DMS153 treated with DMSO at 0.1 percent for 48 hours (cell line): ENCODE data around the gene NDUFB5.
A peak's percentile ranks its signal among the peaks of the same experiment; 100 is the strongest.
"Not testable (repeated sequence)": the region's sequence is repeated elsewhere in the genome, so short reads cannot be mapped to it uniquely, and the experiment has no call there.

Experiments used
- DNase-seq: peaks from one replicate; lab custom pipeline; 2025; ENCODE audit not compliant: unreplicated experiment; lab: John Stamatoyannopoulos, UW

Gene NDUFB5

DNA sequence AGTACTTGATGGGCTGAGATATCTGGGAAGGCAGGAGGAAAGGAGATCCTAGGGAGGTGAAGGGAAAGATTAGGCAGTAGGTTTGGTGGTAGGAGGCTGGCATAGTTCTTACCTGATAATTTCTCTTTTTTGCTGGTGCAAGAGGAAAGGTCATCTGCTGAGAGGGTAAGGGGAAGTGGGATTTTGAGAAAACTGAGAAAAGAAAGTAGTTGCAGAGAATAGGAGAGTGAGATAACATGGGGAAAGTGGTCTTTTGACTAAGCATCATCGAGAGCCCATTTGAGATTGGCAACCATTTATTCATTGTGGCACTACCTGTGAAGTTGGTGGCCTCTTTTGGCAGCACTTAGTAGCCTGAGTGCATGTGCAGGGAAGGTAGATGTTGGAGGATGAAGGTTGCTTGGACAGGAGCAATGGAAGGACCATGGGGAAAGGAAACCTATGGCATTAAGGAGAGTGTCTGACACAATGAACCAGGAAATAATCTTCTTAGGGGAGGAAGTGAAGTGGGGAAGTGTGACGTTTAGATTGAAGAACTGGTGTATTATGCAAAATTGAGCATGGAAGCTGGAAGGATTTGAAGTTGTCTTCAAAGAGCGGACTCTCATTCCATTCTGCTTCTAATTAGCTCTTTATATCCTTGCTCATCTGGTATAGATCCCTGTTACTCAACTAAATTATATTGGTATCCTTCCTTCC is 26.3 kb downstream of the NDUFB5 start:
- DNase-seq, result no peak

DNA sequence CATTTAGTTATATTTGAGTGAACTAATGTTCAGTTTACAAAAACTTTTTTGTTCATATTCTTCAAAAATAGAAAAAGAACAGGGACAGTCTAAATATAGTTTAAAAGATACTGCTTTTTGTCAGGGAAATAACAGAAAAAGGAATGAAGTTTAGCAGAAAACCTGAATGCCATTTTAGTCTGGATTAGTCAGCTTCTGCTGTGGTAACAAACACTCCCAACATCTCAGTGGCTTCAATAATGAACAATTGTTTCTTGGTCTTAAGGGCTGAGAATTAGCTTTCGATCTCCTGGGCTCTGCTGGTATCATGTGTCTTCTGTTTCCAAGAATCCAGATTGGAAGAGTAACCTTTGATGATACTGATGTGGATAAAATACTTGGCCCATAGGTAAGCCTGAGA is 35.9 kb downstream of the NDUFB5 start:
- no peak for DNase-seq

DNA sequence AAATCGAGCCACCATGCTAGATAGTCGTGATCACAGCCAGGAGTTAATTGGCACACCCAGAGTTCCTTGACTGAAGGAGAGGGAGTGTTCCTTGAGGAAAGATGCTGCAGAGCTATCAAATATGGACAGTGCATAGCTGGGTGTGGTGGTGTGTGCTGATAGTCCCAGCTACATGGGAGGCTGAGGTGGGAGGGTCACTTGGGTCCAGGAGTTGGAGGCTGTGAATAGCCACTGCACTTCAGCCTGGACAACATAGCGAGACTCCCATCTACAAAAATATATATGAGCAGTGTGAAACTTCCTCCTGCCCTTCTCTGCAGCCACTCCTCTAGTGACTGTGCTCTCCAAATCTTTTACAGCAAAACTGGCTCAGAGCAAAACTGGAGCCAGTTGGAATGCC is 38.3 kb downstream of the NDUFB5 start:
- DNase-seq, result no peak

DNA sequence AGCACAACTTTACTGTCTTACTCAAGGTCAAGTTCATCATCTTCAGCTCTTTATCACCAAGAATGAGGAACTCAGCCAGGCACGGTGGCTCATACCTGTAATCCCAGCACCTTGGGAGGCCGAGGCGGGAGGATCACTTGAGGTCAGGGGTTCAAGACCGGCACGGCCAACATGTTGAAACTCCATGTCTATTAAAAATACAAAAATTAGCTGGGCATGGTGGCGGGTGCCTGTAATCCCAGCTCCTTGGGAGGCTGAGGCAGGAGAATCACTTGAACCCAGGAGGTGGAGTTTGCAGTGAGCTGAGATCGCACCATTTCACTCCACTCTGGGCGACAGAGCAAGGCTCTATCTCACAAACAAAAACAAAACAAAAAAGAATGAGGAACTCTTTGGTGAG is 39.2 kb downstream of the NDUFB5 start:
- not testable (repeated sequence) for DNase-seq

DNA sequence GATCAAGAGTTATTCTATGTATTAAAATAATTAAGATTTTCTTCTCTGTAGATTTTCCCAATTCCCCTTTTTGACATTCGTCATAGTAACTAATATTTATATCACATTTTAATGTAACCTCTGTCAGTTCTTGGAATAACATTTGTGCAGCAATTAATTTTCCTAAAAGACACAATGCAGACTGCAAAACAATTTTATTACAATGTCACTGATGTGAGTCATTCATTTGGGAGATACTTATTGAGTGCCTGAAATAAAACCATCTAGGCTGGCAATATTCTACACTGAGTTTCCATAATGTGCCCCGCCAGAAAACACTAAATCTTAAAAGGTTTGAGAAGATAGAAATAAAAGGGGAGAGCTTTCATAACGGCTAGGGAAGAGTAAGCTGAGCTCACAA is 41.6 kb downstream of the NDUFB5 start:
- no peak for DNase-seq

DNA sequence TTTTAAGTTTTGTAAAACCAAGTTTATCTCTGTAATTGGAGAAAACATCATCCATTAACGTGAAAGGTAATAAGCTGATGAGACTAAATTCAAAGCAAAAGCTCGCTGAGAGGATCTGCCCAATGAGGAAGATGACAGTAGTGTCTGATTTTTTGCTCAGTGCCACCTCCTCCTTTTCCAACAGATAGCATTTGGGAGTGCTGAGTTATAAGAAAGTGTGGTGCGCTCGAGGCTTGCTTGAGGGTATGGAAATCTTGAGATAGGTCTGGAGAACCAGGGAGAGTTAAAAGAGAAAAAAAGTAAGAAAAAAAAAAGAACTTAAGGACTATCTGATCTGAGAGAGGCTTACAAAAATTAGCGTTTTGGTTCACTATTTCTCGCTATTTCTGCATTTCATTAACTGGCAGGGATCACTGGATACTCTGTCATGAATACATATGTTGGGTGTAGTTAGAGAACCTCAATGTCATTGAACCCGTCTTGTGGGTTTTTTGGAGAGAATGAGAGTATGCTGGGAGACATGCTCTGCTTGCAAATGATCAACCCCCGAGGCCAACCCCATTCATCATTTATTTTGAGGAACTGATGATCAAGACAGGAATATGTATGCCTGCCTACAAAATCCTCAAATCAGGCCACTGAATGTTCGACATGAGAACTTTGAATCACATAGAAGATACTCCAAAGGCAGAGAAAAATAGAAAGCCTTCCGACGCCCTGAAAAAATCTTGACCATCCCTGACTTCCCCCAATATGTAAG is 47.3 kb downstream of the NDUFB5 start:
- no peak for DNase-seq

DNA sequence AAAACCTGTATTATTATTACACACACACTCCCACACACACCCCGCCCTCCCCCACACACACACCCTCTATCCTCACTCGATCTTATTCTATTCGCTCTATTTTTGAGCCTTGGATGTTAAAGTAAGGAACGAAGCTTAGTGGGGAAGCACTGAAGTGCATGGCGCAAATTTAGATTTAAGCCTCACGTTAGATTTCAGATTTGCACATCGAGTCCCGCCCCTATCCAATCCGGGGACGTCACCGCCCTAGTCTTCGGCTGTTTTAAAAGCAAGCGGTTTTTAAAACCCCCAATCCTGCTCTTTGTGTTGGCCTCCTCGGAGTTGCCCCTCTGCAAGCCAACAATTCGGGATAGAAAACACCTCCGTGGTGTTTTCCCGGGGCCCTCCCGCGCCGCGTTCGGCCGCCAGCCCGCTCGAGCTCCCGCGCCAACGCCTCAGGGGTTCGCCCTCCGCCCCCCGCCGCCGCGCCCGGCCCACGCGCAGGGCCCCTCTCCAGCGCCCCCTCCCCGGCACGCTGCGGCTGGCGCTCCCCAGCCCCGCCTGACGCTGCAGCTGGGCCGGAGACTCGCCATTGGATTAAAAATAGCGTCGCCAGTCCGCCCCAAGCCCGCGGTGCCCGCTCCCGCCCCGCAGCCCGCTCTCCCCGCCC is 48.0 kb downstream of the NDUFB5 start, which contains the start of gene USP13:
Gene USP13 (plus strand): TSS at position 594 of the 649 bp plus-strand sequence. CDS start 186 bp downstream, outside the sequence.
- DNase-seq, result peak; percentile 42

DNA sequence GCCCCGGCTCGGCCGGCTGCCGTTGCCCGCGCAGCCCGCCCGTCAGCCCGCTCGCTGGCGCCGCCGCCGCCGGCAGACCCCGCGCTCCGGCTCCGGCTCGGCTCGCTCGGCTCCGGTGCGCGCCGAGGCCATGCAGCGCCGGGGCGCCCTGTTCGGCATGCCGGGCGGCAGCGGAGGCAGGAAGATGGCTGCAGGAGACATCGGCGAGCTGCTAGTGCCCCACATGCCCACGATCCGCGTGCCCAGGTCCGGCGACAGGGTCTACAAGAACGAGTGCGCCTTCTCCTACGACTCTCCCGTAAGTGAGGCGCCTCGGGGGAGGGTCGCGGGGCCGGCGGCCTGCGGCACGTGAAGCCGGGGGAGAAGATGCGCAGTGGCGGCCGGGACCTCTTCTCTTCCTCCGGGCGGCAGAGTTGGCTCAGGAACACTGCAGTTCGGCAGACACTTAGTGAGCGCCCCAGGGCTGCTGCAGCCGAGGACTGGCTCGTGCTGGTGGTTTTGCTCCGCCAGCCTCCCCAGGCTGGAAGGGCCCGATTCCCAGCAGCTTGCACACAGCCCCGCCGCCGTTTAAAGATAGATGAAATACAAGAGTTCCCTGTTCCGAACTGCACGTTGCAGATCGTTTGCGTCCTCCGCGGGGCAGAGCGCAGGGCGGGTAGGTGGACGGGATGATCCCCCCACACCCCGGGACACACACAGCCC is 48.7 kb downstream of the NDUFB5 start:
- DNase-seq, result no peak

DNA sequence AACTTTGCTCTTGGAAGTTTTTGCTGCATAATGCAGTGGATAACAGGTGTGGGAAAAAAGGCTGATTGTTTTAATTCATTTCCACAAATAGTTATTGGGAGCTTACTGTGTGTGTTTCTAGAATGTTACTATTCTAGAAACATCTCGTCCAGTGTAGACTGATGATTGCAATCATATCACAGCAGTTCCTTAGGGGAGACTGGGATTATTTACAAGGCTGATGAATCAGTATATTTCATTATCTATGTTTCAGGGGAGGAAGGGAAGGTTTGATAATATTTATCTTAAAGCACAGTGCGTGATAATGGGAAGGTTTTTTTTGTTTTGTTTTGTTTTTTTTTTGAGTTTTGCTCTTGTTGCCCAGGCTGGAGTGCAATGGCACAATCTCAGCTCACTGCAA is 50.6 kb downstream of the NDUFB5 start:
- no peak for DNase-seq

DNA sequence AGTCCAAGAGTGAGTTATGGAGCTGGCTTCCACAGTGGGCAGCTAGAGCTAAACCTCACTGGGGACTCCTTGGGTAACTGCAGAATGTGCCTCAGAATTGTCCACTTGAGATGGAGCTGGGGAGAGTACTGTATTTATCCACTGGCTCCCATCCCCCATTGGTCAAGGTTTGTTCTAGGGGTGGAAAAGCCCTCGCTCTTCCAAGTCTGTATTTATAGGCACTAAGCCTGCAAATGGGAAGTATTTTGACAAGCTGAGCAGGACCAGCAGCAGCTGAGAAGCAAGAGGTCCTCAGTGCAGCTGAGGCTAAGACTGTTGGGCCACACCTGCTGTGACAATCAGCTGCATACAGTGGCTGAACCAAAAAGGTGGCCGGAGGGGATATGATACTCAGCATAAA is 54.0 kb downstream of the NDUFB5 start:
- DNase-seq, result no peak

DNA sequence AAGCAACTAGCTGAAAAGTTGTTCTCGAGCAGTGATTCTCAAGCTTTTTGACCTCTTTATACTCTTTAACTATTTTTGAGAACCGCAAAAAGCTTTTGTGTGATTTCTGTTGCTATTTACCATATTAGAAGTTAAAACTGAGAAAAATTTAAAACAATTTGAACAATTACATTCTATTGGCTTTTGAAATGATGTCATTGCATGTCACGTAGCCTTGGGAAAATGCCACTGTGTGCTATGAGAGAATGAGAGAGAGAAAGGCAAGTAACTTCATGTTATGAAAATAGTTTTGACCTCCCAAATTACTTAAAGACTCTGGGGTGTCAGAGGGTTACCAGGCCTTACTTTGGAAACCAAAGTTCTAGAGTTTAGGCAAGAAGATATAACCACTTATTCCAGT is 56.3 kb downstream of the NDUFB5 start:
- no peak for DNase-seq

DNA sequence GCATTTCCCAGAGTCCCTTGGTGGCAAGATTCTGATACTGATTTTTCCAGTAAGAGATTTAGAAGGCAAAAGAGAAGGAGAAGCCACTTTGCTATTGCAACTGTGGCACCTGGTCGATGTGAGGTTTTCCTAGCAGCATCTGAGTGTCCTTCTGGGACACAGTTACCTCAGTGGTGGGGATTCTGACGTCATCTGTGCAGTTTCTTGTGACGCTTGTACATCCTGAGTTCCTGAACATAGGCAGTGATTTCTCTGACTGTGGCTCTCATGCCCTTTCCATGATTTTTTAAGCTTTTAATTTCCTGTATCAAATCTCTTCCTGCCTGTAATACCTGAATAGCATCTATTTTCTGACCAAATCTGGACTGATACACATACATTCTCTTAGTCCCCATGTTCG is 57.2 kb downstream of the NDUFB5 start:
- DNase-seq, result no peak

DNA sequence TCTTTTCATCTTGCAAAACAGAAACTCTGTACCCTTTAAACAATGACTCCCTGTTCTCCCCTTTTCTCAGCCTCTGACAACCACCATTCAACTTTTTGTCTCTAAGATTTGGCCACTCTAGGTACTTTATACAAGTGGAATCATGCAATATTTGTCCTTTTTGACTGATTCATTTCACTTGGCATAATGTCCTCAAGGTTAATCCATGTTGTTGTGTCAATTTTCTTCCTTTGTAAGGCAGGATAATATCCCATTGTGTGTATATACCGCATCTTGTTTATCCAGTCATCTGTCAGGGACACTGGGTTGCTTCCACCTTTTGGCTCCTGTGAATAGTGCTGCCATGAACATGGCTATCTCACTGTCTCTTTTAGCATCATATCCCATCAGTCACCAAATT is 58.5 kb downstream of the NDUFB5 start:
- no peak for DNase-seq

DNA sequence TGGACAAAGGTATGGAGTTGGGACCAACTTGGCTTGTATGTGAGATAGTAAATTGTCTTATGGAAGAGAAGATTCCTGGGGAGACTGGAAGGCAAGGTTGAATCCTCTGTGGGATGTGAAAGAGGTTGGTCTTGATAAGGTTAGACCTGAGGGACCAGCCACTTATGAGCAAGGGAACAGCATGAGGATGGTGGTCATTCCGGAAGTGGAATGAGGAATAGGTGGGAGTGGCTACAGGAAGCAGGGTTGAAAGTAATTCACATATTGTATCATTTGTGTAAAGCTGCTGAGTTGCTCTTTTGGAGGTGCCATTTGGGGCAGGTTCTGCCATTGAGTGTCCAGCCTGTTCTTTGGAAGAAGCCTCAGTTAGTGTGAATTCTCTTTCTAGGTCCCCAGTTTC is 61.4 kb downstream of the NDUFB5 start:
- DNase-seq, result no peak

DNA sequence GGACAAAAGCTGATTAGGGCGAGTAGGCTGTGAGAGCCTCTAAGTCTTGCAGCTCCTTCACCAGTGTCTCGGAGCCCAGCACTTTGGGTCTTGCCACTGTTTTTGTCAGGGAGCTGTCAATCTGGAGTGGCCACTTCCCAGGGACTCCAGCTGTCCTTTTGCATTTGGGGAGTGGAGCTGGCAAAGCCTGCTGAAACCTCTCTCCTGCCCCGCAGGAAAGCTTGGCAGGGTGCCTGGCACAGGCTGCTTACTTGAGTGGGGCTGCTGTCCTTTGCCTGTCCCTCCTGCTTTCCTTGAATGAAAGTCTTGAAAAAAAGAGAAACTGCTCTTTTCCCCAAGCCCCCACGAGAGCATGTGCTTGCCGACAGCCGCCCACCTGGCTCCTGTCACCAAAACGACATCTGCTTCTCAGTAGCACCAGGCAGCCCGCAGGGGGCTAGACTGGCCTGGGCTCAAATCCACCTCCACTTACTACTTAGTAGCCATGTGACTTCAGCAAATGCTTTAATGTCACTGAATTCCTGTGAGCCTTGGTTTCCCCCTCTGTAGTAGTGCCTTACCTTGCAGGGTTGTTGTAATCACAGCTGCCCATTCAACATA is 61.9 kb downstream of the NDUFB5 start:
- DNase-seq, result no peak

DNA sequence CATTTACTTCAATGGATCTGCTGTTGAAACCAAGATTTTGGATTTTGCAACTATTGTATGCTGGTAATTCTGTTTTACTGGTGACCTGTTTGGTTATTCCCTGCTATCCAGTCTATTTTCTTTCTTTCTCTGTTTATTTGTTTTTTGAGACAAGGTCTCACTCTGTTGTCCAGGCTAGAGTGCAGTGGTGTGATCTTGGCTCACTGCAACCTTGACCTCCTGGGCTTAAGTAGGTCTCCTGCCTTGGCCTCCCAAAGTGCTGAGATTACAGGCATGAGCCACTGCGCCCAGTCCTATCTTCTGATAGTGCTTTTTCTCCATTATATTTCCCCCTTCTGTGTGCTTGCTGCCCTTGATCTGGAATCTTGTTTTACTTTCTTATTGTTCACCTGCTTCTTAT is 63.8 kb downstream of the NDUFB5 start:
- no peak for DNase-seq

DNA sequence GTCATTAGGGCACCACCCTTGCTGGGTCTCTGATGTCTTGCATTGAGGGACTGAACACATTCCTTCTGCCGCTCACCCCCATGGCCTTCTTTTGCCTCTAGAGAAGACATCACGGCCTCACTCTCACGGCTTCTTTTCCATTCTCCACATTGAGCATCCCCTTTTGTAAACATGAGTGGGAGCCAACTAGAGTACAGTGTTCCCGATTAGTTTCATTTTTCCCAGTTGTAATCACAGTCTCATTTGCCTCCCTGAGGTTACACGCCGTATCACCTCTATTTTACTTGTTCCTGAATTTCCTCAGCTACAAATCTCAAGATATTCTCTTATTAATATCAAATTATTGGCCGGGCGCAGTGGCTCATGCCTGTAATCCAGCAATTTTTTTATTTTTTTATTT is 65.7 kb downstream of the NDUFB5 start:
- DNase-seq, result no peak

DNA sequence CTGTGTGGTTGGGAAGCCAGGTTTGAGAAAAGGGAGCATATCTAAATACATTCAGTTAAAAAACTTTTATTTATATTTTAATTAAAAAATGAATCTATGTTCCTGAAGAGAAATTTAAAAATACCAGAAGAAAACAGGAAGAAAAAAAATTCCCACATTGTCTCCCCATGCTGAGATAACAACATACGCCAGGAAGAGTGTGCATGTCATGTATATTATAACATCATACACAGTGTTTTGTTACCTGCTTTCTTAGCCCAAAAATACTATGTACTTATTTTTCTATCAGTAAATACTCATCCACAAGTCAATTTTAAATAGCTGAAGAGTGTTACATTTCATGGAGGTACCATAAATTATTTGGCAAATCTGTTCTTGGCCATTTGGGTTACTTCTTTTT is 66.7 kb downstream of the NDUFB5 start:
- DNase-seq, result no peak

DNA sequence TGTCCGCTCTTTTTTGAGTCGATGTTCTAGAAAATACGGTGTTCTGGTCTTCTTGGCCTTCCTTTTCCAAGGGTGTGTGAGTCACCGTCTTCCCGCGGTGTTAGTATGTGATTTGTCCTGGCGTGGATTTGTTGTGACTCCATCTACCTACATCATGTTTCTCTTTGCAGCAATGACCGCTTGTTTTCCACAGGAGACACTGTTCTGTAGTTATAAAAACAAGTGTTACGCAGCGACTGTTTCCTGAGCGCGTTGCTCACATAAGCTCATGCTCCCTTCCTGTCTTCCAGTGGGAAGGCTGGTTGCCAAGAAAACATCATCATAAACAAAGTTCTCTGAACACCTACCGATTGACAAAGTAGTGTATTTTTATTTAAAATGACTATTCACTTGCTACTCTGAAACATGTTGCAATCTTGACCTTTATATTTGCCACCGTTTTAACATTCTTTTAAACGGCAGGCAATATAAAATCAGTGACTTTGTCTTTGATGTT is 67.2 kb downstream of the NDUFB5 start:
- DNase-seq, result no peak

DNA sequence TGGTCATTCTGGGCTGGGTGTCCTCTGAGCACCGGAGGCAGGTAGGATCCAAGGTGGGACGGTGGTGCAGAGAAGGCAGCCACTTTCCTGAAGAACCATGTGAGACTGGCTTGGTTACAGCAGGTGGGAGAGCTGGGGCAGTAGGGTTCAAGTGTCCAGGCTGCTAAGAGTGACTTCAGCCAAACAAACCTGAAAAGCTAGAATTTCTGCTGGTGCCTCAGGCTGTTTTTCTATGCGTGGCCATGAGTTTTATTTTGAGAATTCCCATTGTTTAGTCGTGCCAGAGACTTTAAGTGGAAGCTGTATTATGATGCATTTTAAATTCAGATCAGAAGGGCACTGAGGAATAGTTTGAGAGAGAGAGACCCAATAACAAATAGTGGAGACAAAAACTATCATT is 68.3 kb downstream of the NDUFB5 start:
- no peak for DNase-seq

DNA sequence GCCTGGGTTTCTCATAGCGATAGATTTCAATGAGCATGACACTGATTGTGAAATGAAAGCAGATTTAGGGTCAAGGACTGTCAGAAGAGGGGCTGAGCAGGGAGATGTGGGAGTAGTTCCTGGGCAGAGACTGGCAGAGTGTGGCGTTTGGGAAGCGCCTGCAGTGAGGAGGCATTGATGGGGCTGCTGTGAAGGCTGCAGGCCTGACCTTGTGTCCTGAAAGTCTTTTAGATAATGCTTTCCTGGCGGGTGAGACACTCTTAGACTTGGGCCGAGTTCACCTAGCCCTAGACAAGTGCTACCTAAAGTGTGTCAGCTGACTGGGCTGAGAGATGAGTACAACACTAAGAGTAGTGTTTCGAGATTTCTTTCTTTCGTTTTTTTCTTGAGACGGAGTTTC is 68.9 kb downstream of the NDUFB5 start:
- no peak for DNase-seq
